AG09309 (cell line): ENCODE measurements around the gene DDX24.

Source experiments
- DNase-seq: peaks from one replicate; pipeline ENCODE4 v3.0.0-alpha.2; 2010; ENCODE audit warnings: low read depth
- H3K4me3 ChIP-seq: 2 replicates; pipeline ENCODE4 v1.5.1; 2011; ENCODE audit warnings: mild to moderate bottlenecking, low read depth, low read length, moderate library complexity; ENCODE audit not compliant: control insufficient read depth
- CTCF ChIP-seq: IDR thresholded peaks from 2 replicates; pipeline ENCODE4 v1.5.1; 2011; ENCODE audit warnings: mild to moderate bottlenecking, low read depth, low read length, inconsistent platforms; ENCODE audit not compliant: insufficient read depth, control insufficient read depth; ENCODE audit errors: missing control alignments

Gene DDX24

GRCh38 chr14:94111276-94112095 lies 30.5 kb upstream of the DDX24 start:
- TF ChIP-seq CTCF, result no peak
- H3K4me3 ChIP-seq, result no peak overlapping the region
- no peak for DNase-seq

- H3K4me3 ChIP-seq, result no peak within 1 kb of the TSS
- TF ChIP-seq CTCF, result no peak
- DNase-seq, result no peak
These were observed 29.7 kb upstream of the DDX24 start, which contains the start of gene IFI27 for GRCh38 chr14:94110552-94111181. Gene IFI27 (plus strand): TSS chr14:94110736.

- no peak for DNase-seq
- TF ChIP-seq CTCF, result no peak
- no peak overlapping the region for H3K4me3 ChIP-seq
These were observed 28.9 kb upstream of the DDX24 start for GRCh38 chr14:94109915-94110250.

- no peak for DNase-seq
- no peak for TF ChIP-seq CTCF
- H3K4me3 ChIP-seq, result no peak overlapping the region
These were observed 23.7 kb upstream of the DDX24 start for GRCh38 chr14:94104731-94105130.

- H3K4me3 ChIP-seq, result no peak overlapping the region
- TF ChIP-seq CTCF, result no peak
- no peak for DNase-seq
These were observed 22.6 kb upstream of the DDX24 start for GRCh38 chr14:94103554-94104150.

- H3K4me3 ChIP-seq, result no peak overlapping the region
- no peak for DNase-seq
- TF ChIP-seq CTCF, result no peak
These were observed 21.9 kb upstream of the DDX24 start for GRCh38 chr14:94102768-94103482.
